HG02588 (cell line): ENCODE results near the gene CHN2.
A peak's percentile ranks its signal among the peaks of the same experiment; 100 is the strongest.

Experiments
- ATAC-seq: cut with Tn5 transposase; IDR thresholded peaks from one replicate; pipeline ENCODE4 v1.9.1; 2021; ENCODE audit warnings: mild to moderate bottlenecking, moderate library complexity; ENCODE audit not compliant: unreplicated experiment

Gene CHN2

DNA sequence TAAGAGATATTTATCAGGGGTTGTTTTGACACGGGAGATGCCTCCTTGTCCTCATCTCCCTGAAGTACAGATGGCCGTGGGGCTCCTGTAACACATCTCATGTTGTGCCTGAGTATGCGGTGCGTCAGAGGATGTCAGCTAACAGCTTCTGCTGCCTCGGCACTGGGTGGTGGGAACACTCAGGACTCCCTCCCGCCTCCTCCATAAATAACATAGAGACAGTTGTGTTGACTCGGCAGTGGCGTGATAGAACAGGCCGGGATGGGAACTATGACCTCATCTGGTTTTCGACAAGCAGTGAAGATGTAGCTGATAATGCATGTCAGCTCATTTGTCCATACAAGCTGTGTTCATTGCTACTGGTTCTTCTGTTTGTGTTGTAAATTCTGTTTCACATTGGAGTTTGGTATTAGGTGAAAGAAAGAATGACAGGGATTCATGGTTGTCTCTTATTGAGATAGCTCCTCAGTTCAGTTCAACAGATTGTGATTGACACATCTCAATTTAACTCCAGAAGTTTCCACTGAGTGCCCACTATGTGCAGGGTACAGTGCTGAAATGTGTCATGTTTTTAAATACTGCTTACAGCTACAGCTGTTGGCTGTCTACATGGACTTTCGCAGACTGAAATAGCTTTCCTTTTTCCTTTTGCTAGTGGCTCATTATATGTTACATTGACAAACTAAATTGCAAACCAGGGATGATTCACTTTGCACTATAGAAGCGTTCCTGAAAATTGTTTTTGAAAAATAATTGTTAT, 87.4 kb downstream of the CHN2 start:
- ATAC-seq: no peak

- no peak for ATAC-seq
Observed at GRCh38 chr7:29282819-29283414, 88.3 kb downstream of the CHN2 start.

- no peak for ATAC-seq
Observed at GRCh38 chr7:29284696-29285443, 90.3 kb downstream of the CHN2 start.

DNA sequence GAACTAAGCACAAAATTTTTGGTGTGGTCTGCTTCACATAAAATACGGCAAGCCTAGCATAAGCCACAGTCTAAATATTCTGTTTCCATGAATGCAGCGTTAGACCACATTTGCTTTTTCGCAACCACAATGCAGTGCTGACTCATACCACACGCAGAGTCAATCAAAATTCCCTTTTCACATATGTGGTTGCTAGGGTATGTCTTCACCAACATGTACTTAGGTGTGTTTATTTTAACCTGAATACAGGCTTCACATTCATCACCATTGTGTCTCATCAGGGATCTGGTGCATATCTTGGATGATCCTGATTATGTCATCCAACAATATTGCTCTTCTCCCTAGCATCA, 90.8 kb downstream of the CHN2 start:
- peak; percentile 69 for ATAC-seq

DNA sequence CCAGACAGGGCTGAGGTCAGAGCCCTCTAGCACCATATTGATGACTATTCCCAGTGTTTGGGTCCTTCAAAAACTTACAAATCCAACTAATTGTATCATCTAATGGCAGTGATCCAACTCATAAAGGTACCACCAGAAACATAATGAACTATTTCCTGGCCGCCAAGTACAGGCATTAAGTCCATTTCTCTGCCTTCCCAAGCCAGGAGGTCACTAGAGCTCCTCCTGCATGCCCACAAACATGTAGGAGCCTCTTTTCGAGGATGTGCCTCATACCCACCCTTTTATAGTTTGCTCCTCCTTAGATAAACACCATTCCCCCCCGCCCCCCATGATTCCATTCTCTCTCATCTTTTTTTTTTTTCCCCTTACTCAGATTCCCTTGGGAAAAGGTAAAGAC, 91.3 kb downstream of the CHN2 start:
- no peak for ATAC-seq

GRCh38 chr7:29287366-29287765, 92.8 kb downstream of the CHN2 start:
- ATAC-seq: no peak

- ATAC-seq: no peak
Observed at GRCh38 chr7:29288181-29289091, 93.9 kb downstream of the CHN2 start.

- peak; percentile 68 for ATAC-seq
Observed at GRCh38 chr7:29289156-29290021, 94.8 kb downstream of the CHN2 start.

GRCh38 chr7:29290829-29291228, 96.3 kb downstream of the CHN2 start:
- no peak for ATAC-seq

DNA sequence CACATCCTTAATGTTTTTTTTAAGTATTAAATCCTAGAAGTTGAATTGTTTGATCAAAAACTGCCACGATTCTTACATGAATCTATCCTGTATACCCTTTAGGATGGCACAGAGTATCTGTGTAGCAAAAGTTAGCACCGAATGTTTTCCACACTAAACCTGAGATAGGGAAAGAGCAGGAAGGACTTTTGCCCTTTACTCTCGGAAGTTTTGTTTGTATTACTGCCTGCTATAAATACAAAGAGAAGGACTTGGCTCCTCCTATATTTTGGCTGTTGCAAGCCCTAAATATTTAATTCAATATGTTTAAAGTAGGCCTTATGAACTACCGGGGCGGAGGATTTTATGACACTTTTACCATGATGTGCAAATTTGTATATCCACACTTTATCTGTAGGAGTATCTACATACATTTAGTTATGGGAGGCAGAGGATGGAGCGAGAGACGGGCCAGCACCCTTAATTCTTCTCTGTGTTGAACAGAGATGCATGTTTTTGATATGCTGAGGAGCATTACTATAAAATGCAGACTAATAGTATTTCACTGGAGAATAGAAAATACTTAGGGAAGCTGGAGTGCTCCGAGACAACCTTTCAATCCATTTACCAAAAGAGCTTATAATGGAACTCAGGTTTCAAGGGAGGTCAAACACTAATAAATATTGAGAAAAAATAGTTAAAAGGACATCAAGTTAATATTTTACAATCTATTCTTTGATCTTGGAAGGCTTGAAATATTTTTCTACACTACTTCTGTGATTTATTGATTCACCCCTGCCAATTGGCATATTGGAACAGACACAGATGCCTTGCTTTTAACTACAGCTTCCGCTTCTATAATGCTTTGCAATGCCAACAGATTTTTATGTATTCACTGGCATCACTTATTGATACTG, 97.4 kb downstream of the CHN2 start:
- ATAC-seq: no peak

DNA sequence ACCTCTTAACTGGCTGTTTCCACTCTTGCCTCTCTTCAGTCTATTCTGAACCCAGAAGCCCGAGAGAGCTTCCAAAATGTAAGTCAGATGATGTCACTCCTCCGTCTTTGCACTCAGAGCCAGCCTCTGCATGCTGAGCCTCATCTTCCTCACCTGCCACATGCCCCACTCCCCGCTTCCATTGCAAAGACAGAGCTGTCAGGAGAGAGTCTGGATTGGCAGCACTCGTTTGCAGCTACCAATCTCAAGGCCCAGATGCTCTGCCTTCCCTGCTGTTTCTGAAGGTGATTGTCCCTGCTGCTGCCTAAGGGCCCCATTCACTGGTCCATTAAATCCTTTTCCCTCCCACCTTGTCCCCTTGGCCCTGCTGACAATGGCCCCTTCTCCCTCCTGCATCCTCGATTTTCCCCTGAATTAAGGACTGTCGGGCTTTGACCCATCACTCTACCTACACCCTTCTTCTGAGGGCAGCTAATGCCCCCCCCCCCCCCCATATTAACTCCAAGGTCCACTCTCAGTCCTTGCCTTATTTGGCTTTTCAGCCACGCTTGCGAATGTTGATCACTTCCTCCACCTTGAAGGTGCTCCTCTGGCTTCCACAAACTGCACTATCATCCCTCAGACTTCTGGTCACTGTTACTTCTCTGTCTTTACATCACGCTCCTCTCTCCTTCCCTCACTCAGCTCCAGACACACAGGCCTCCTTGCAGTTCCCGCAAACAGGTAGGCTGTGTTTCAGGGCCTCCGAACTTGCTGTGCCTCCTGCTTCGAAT, 98.5 kb downstream of the CHN2 start:
- no peak for ATAC-seq

- no peak for ATAC-seq
Observed at GRCh38 chr7:29296421-29296820, 101.8 kb downstream of the CHN2 start.

GRCh38 chr7:29297194-29297890, 102.8 kb downstream of the CHN2 start:
- ATAC-seq: no peak

GRCh38 chr7:29299086-29299485, 104.5 kb downstream of the CHN2 start:
- ATAC-seq: no peak

DNA sequence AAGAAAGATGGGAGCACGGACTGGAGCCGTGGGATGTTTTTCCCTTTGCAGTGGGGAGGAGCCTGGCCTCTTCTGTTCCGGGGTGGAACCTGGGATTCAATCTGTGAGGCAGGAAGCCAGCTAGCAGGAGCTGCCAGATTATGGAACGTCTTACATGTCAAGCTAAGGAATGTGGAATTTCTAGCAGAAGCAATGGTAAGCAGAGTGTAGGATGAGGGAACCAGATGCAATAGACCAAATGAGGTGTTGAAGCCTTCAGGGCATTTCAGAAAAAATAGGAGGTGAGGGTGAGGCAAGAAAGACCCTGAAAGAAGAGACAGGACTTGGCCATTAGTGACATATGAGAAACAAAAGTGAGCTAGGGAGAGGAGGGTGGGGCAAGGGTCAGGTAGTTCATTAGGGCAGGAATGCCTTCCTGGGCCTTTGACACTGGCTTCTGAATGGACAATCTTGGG, 105.5 kb downstream of the CHN2 start:
- no peak for ATAC-seq

DNA sequence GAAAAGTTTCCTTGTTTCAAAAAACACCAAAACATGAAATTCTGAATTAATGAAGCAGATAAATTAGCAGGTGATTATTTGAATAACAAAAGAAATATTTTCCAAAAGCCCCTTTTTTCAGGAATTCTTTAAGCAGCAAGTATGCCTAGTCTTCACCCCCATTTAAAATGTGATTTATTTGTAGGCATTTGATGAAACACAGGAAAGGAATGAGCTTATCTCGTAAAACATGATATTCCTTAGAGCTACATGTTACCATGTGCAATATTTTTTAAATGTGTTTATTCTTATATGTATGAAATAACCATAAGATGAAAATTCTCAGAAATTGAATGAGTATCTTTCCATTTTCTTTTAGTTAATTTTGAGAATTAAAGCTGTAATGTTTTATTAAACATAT, 106.1 kb downstream of the CHN2 start:
- no peak for ATAC-seq

- ATAC-seq: no peak
Observed at GRCh38 chr7:29302666-29303395, 108.3 kb downstream of the CHN2 start.
